ENCODE data around the gene PCNT. TPM values are rescaled to one million over a fixed set of nuclear protein-coding genes. Genes with fewer than 3 reads are reported as not detected.

Gene PCNT
- total RNA-seq, 1 experiment from 2014 or later, result 39.6 TPM

DNA sequence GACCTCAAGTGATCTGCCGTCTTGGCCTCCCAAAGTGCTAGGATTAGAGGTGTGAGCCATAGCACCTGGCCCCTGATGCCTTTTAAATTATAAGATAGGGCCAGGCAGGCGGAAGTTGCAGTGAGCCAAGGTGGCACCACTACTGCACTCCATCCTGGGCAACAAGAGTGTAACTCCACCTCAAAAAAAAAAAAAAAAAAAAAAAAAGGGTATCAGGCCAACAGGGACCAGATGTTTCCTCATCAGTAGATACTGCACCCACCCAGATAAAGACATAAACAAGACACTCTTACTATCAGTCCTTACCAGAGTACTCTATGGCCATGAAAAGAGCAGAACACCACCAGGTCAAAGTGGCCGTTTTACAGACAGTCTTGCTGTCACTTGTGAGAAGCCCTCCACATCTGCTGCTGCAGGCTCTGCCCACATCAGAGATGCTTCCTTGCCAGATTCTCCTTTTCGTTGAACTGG is 3.6 kb upstream of the PCNT start:
- no peak overlapping the region for H3K27ac ChIP-seq (ENCODE audit: insufficient read length, low read depth, low read length)
- peak overlapping the region; percentile 2 to 57; a peak in 3 of 5 replicates for H3K4me3 Mint-ChIP-seq
- H4K5ac ChIP-seq (ENCODE audit: insufficient read length, low read depth, low read length), result no peak overlapping the region
- H3K56ac ChIP-seq (ENCODE audit: insufficient read length, low read depth, low read length), result no peak overlapping the region
- H3K4ac ChIP-seq (ENCODE audit: low read depth, low read length), result no peak overlapping the region
- no peak overlapping the region for H3K14ac ChIP-seq (ENCODE audit: insufficient read depth, low read length)
- H3K27ac Mint-ChIP-seq, result peak overlapping the region in 1 of 3 experiments; percentile 36; a peak in 1 of 7 replicates
- H4K8ac ChIP-seq (replicated peaks; ENCODE audit: insufficient read length, low read depth, low read length), result no peak overlapping the region
- no peak overlapping the region for H3T11ph ChIP-seq (ENCODE audit: low read length)
- H3K9me3 ChIP-seq (ENCODE audit: control insufficient read depth, low read depth, low read length), result no peaks in the 10 kb centered on the region
- H4K20me1 ChIP-seq (ENCODE audit: control insufficient read depth, insufficient read depth, insufficient read length), result no peaks in the 10 kb centered on the region
- peaks cover 2% of the 10 kb centered on the region for H3K79me1 ChIP-seq (ENCODE audit: insufficient read depth, low read depth, low read length, poor library complexity, severe bottlenecking)
- WGBS (ENCODE audit: extremely low coverage, insufficient read length, low lambda C conversion rate), result no CpG with 5 or more reads among the region's 4 CpGs
- H2BK20ac ChIP-seq (ENCODE audit: low read depth, low read length, poor library complexity, severe bottlenecking), result no peak overlapping the region
- H3K79me2 ChIP-seq (ENCODE audit: insufficient read depth, low read length), result peaks cover 13% of the 10 kb centered on the region; the same call in 1 of the 2 replicates
- H3K4me1 ChIP-seq (ENCODE audit: insufficient read depth, low read length), result peaks cover 7% of the 10 kb centered on the region; the same call in 1 of the 2 replicates
- no peak overlapping the region for H4K91ac ChIP-seq (ENCODE audit: insufficient read length, low read depth, low read length)
- H3K9ac ChIP-seq (ENCODE audit: extremely low read depth, insufficient read length, low read length), result no peak overlapping the region
- no peak overlapping the region for H3K18ac ChIP-seq (ENCODE audit: insufficient read length, low read depth, low read length)
- H2BK120ac ChIP-seq (ENCODE audit: low read depth, low read length, poor library complexity, severe bottlenecking), result no peak overlapping the region
- peaks cover 17% of the 10 kb centered on the region for H3K23me2 ChIP-seq (ENCODE audit: insufficient read length, low read depth, low read length, poor library complexity, severe bottlenecking)
- no peak for DNase-seq
- no peak overlapping the region for H2AK5ac ChIP-seq (ENCODE audit: insufficient read length, low read length)
- H3K4me2 ChIP-seq (ENCODE audit: insufficient read depth, insufficient read length, low read length), result peak overlapping the region; percentile 17
- H3K9me3 Mint-ChIP-seq, result no peaks in the 10 kb centered on the region
- no peak for TF ChIP-seq CTCF (conservative IDR thresholded peaks at IDR 0.05)
- no peak overlapping the region for H2AFZ ChIP-seq (ENCODE audit: low read length)
- no peak overlapping the region for H2BK12ac ChIP-seq (ENCODE audit: insufficient read length, low read depth, low read length)
- H2BK5ac ChIP-seq (ENCODE audit: insufficient read length, low read length), result no peak overlapping the region
- H3K4me1 Mint-ChIP-seq, result peaks cover 33 to 35% of the 10 kb centered on the region in 2 experiments
- no peak overlapping the region for H3K23ac ChIP-seq (ENCODE audit: insufficient read length, low read depth, low read length)
- H2BK15ac ChIP-seq (ENCODE audit: low read depth, low read length), result no peak overlapping the region
- peaks cover 16 to 26% (median 19%) of the 10 kb centered on the region in 3 experiments for H3K36me3 Mint-ChIP-seq (ENCODE audit: insufficient read depth in 1 of 3, low read depth in 3 of 3)
- H3K27me3 ChIP-seq (ENCODE audit: insufficient read depth, low read length), result no peaks in the 10 kb centered on the region
- no peaks in the 10 kb centered on the region for H3K27me3 Mint-ChIP-seq (ENCODE audit: low read depth)

Data from H9 (cell line).